Stimulated activated CD8-positive, alpha-beta memory T cell treated with anti-CD3 and anti-CD28 coated beads, Interleukin-7, amount 100 ng/mL, for 4 hours (primary cell): ENCODE results near the gene TNC.
"Not testable (repeated sequence)": the region's sequence is repeated elsewhere in the genome, so short reads cannot be mapped to it uniquely, and the experiment has no call there.

Experiments used
- DNase-seq, 2 donors: peaks; one replicate each; pipeline ENCODE4 v3.0.0-alpha.2; 2020; ENCODE audit warnings: low read depth in 2 of 2

Gene TNC

GRCh38 chr9:115135821-115136778 is 18.1 kb upstream of the TNC start:
- DNase-seq: no peak

GRCh38 chr9:115134941-115135340 is 17.0 kb upstream of the TNC start:
- DNase-seq: no peak

DNA sequence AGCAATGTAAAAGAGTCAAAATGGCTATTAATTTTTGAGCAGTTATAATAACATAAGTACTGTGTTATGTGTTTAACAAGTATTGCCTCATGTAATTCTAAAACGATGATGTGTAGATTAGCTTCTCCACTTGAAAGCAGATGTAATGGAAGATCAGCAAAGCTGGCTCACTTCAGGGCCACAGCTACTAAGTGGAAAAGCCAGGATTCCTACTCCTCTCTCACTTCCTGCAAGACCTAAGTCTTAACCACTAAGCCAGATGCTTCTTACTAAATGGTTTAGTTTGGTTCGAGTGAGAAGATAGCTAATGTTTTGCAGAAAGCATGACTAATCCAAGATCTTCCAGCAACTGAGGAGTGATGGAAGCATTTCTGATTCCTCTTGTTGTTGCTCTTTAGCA is 15.7 kb upstream of the TNC start:
- no peak for DNase-seq

DNA sequence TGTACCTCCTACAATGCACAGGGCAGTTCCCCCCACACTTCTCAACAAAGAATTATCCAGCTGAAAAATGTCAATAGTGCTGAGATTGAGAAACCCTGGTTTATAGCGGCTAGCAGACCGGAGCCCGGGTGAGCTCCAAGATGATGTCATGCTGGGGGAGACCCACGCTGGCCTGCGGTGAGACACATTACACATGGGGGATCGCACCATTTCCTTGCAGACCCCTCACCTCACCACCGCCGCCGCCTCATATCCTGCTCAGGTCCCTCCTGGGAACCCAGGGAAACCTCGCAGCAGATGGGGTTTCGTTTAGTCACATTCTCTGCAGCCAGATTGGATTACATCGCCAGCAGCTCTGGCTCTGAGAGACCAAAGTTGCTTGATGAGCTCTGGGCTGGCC is 14.7 kb upstream of the TNC start:
- no peak for DNase-seq

- DNase-seq: no peak
Measured at GRCh38 chr9:115130176-115130575, 12.2 kb upstream of the TNC start.

DNA sequence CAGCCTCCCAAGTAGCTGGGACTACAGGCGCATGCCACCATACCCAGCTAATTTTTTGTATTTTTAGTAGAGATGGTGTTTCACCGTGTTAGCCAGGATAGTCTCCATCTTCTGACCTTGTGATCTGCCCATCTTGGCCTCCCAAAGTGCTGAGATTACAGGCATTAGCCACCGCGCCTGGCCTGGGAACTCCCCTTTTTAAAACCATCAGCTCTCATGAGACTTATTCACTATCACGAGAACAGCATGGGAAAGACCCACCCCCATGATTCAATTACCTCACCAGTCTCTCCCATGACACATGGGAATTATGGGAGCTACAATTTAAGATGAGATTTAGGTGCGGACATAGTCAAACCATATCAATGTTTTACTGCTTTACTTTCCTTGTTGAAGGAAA is 10.8 kb upstream of the TNC start:
- DNase-seq: not testable (repeated sequence)

DNA sequence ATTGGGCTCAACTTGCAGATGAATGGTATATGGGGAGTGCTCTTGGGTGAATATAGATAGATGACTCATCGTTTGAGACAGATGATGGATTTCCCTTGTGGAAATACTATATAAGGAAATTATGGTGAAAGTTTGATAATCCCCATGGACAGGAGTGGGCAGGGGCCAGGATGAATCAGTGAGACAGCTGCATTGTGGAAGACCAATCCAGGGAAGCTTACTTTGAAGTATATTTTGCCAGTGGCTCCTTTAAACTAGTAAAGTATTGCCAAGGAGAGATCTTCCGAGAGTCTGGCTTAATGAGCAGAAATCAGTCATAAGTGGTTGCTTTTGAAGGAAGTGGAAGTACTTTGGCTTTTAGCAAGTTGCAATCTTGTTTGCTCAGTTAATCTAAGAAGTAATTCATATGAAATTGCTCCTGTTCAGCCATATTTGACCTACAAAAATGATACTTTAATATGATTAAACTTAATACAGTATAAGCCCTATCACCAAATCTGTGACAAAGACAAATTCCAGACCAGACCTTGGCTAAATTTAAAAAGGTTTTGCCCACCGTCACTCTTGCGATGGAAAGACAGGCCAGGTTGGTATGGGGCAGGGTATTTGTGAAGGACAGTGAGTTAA is 9.3 kb upstream of the TNC start:
- DNase-seq: no peak

GRCh38 chr9:115126404-115126803 is 8.4 kb upstream of the TNC start:
- DNase-seq: no peak

DNA sequence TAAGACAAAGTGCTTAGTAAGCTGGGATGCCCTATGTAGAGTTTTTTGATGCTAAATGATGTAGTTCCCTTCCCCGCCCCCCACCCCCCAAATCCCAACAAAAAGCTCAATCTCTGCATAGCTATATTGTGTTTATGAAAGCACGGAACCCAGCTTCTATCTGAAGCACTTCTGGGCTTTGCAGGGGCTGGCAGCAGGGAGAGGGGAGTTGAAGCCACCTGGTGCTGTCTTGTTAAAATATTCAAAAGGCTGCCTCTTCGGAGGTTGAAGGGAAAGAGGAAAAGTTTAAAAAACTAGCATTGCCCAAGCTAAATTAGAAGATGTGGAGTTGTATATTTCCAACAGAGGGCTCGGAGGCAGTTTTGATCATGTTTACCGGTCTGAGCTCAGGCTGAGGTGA is 5.0 kb upstream of the TNC start:
- DNase-seq: no peak

DNA sequence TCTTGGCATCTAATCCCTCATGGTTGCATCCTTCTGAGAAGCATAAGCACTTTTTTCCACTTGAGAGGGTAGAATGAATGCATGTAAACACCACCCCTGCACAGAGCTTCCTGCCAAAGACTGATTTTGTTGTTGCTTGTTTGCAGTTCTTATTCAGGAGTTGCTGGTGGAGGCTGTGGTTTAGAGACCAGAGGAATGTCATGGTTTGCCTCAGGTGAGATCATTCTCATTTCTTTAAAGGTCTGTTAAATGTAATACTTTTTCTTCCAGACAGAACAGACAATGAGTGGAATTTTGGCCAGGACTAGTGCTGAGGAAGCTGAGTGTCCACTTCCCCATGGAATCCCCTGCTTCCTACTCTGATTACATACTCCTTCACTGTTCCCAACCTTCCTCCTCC is 3.2 kb upstream of the TNC start:
- DNase-seq: no peak

DNA sequence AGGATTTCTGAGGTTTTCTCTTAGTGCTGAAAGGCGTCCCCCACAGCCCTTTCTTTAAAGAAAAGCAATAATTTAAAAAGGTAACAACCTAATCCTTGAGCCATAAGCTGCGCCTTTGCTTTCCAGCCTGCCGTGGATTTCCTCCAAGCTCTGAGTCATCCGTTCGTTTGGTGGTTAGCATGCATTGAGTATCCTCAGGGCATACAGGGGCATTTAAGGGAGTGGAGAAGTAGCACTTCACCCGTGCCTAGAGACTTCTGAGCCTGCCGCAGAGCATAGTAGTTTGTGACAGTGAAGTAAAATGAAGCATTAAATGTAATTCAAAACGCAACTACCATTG is 892 bp upstream of the TNC start:
- no peak for DNase-seq

DNA sequence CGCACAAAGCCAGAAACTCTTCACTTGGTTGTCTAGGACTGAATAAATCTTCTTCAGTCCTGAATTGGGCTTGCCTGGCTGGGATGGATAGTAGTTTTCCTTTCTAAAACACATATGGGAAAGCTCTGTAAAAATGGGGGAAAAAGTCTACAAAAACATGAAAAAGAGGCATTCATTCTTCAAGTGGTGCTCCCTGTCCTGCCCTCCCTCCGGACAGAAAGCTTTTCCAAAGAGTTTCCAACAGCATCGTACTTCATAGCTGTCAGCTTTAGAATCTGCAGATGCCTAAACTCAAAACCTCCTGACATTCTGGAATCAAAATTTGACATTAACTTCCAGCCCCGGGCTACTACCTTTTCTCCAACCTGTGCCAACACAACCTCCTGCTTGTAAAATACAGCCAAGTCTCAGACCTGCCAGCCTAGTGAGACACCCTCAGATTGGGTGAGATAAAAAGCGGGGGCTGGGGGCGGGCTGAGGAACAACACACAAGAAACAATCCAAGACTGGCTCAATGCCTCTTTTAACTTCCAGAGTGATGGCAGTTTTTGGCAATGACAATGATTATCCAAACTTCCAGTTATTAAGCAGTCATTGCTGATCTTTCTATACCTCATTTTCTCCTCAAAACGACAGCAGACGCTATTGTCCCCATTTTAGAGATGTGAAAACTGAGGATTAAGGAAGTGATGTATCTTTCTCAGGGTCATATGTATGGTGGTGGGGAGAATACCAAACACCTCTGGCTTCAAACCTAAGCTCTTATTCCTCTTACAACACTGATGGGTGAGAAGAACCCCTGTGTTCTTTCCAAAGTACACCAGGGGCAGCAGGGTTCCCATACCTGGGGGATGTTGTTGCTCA is 1.3 kb downstream of the TNC start:
- DNase-seq: no peak

DNA sequence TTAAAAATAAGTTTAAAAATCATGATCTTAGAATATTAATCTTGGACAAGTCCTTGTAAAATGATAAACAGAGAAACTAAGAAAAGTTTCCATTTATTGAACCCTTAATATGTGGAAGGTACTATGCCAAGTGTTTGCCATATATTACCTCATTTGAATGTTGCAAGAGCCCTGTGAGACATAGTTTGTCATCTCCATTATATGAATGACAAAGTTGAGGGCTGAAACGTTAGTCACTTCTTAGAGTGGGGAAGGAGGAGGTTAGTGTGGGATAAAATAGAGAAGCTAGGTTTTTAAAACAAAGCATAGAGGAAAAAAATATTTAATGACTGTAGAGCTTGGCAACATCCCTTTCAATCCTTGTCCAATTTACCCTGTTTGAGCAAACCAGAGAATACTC is 2.0 kb downstream of the TNC start:
- DNase-seq: no peak

DNA sequence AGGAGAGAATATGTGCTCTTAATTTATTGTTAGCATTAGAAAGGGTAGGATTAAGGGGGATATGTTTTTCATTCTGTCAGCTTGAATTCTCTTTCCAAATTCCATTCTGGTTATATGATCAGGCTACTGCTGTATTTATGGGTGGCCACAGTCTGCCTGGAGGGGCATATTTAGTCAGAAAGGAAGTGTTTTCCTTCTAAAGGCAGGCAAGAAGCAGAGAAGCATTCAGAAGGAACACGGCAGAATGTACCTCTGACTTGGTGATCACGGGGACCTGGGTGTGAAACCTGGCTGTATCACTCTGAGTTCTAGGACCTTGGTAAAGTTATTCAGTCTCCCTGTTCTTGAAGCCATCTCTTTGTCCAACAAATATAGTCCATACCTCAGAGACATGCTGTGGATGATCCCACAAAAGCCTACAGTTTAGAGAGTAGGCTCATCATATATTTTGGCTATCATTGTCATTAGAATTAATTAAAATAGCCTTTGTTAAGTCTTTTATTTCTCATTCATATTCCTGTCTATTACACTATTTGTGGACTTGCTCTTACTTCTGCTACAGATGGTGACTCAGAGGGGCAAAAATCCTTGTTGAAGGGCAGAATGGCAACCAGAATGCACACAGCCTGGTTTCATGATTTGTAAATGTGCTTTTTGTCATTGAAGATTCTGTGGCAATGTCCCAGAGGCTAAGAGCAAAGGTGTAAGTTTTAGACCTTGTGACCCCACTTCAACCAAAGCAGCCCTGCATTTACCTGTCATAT is 2.7 kb downstream of the TNC start:
- no peak for DNase-seq

DNA sequence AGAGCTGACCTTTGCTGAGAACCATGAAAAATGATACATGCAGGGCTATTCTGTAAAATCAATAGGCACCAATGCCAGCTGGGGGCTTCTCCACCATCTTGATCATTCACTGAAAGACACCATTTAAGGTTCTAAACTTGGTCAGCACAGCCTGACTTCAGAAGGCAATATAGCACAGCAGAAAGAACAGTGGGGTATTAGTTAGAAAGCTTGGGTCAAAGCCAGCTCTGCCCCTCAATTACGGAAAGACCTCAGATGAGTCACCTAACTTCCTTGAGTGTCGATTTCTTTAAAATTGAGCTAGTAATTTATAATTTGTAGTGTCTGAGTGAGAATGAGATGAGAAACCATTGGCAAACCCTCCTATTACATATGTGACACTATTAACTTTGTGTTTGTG is 3.4 kb downstream of the TNC start:
- DNase-seq: no peak

- no peak for DNase-seq
Measured at GRCh38 chr9:115114084-115114483, 3.9 kb downstream of the TNC start.

DNA sequence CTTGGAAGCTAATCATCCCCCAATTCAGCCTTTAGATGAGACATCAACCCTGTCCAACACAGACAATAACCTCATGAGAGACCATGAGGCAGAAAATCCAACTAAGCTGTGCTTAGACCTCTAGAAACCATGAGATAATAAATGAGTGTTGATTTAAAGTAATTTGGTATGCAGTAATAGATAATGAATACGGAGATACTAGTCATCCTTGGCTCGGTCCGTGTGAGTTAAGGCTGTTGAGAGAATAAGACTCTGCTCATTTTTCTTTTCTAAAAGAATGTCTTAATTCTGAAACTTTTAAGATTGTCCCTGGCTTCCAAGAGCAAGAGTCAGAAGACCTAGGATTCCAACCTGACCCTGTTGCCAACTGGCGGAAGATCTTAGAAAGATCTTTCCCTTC is 6.1 kb downstream of the TNC start:
- DNase-seq: no peak

GRCh38 chr9:115109486-115109885 is 8.5 kb downstream of the TNC start:
- DNase-seq: no peak

DNA sequence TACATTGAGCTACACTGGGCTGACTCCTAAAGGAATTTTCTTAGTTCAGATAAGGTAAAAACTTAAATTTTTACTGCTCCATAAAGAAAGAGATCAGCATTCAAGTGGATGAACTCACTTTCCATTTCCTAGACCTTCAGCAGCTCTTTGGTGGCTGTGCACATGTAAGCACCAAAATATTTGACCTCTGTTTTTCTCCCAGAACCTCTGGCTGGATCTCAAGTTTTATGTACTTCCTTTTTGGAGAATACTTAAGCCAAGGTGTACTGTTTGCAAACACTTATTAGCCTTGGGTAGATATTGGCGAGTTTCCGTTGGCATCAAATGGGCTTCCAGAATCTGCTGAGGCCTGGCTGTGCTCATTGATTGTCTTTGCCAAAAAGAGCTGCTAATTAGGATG is 10.3 kb downstream of the TNC start:
- DNase-seq: no peak

- DNase-seq: no peak
Measured at GRCh38 chr9:115106642-115107041, 11.3 kb downstream of the TNC start.

DNA sequence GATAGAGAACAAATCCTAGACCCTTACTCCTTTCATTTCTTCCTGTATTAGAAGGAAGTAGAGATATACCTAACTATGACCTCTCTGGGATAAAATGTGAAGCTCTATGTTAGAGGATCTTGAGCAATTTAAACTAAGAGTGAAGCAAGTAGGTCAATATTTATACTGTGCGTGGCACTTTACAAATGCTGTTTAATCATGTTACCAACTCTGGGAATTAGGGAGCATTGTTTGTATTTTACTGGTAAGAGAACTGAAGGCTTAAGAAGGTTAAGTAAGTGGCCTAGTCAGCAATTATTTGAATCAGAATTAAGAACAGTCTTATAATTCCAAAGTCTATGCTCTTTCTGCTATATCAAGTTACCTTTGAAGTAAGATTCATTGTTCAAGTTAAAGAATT is 12.0 kb downstream of the TNC start:
- DNase-seq: no peak

DNA sequence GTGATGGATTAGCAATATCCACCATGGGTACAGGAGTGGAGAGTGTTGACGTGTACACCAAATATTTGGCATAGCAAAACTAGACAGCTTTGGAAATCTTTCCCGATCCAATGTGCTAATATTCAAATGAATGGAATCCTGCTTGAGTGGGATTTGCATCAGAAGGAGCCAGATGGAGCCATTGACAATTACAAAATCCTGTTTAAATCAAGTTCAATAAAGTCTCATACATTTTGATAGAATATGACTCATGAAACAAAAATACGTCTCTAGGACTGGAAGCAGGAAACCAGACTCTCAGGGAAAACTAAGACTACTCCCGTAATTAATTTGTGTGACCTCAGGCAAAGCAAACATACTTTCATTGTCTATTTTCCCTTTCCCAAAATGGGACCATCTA is 13.0 kb downstream of the TNC start:
- no peak for DNase-seq
